Upper lobe of left lung (tissue), 4 donors: Measurements from ENCODE around the gene RAPGEF2.

Source experiments
- POLR2AphosphoS5 ChIP-seq, 2 donors: sonication (generic); formaldehyde crosslinking; IDR thresholded peaks; one replicate each; pipeline ENCODE4 v1.5.1; 2017; ENCODE audit warnings: antibody characterized with exemption in 2 of 2
- TF ChIP-seq, protein P1 (sequence below), 6 experiments: fragments of 450-650 bp in 4 of 6; fragments of 200-600 bp in 2 of 6; sonication (generic) in 2 of 6; IDR thresholded peaks; one replicate each; pipeline ENCODE4 v1.5.1; 2016 to 2019; ENCODE audit warnings: antibody characterized with exemption in 6 of 6

DNA sequence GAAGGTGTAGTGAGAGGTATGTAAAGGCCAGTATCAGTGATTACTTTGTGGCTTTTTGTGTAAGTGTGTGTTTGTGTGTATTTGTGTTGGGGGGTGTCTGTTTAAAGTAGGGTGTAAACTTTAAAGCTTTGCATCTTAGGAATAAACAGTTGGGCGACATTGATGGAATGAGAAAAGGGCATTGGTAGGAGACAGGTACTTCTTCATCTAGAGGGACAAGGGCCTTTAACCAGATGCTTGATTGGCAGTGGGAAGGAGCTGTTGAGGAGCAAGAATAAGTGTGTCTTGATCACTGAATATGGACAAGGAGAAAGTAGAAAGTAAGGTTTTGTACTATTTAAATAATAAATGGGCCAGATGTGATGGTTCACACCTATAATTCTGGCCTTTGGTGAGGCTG, 48.8 kb downstream of the RAPGEF2 start:
- TF ChIP-seq, protein P1, sequence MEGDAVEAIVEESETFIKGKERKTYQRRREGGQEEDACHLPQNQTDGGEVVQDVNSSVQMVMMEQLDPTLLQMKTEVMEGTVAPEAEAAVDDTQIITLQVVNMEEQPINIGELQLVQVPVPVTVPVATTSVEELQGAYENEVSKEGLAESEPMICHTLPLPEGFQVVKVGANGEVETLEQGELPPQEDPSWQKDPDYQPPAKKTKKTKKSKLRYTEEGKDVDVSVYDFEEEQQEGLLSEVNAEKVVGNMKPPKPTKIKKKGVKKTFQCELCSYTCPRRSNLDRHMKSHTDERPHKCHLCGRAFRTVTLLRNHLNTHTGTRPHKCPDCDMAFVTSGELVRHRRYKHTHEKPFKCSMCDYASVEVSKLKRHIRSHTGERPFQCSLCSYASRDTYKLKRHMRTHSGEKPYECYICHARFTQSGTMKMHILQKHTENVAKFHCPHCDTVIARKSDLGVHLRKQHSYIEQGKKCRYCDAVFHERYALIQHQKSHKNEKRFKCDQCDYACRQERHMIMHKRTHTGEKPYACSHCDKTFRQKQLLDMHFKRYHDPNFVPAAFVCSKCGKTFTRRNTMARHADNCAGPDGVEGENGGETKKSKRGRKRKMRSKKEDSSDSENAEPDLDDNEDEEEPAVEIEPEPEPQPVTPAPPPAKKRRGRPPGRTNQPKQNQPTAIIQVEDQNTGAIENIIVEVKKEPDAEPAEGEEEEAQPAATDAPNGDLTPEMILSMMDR (IDR thresholded peaks at IDR 0.05) = no peak
- no peak for TF ChIP-seq POLR2AphosphoS5 (IDR thresholded peaks at IDR 0.05)
